H1 (cell line): ENCODE results near the gene TRABD. TPM values are rescaled to one million over a fixed set of nuclear protein-coding genes. Genes with fewer than 3 reads are reported as not detected.

Source experiments
- CTCF ChIA-PET: fragments of 300-600 bp; sonication (Branson Sonifier 250); formaldehyde crosslinking; loops from one replicate; lab custom pipeline; 2021; ENCODE audit not compliant: partially characterized antibody; lab: Charles Lee
- POLR2A ChIA-PET: fragments of 300-600 bp; sonication (Branson Sonifier 250); formaldehyde crosslinking; loops from one replicate; lab custom pipeline; 2021; ENCODE audit warnings: inconsistent platforms; ENCODE audit not compliant: partially characterized antibody; lab: Charles Lee
- DNase-seq, 2 experiments: peaks; one replicate each; pipeline versions ENCODE4 v3.0.0 to v3.0.0-alpha.2; 2010 to 2022; ENCODE audit warnings: low spot score in 2 of 2, low read depth in 1 of 2, mixed read lengths in 1 of 2
- FAIRE-seq: peaks from 2 replicates; lab custom pipeline; 2011; peaks lifted over from hg19 to GRCh38; lab: Jason Lieb, UNC
- H2AFZ ChIP-seq: 2 replicates; pipeline ENCODE4 v1.8.1; 2012; ENCODE audit warnings: low read length, inconsistent platforms
- H2AK5ac ChIP-seq: 2 replicates; pipeline ENCODE4 v1.6.1; 2013; ENCODE audit warnings: low read depth, low read length
- H2BK120ac ChIP-seq: replicated peaks from 2 replicates; pipeline ENCODE3; 2013; ENCODE audit warnings: low read depth, low read length, inconsistent platforms
- H2BK12ac ChIP-seq: 2 replicates; pipeline ENCODE4 v1.6.1; 2013; ENCODE audit warnings: low read depth, low read length
- H2BK15ac ChIP-seq: 2 replicates; pipeline ENCODE4 v1.6.1; 2013; ENCODE audit warnings: low read length
- H2BK20ac ChIP-seq: 2 replicates; pipeline ENCODE4 v1.6.1; 2013; ENCODE audit warnings: low read length
- H2BK5ac ChIP-seq: 2 replicates; pipeline ENCODE4 v1.6.1; 2013; ENCODE audit warnings: low read depth, low read length
- H3K14ac ChIP-seq: 2 replicates; pipeline ENCODE4 v1.6.1; 2013; ENCODE audit warnings: inconsistent platforms; ENCODE audit not compliant: insufficient read length
- H3K18ac ChIP-seq: 2 replicates; pipeline ENCODE4 v1.6.1; 2013; ENCODE audit warnings: low read length; ENCODE audit errors: extremely low read depth
- H3K23ac ChIP-seq: 2 replicates; pipeline ENCODE4 v1.6.1; 2013; ENCODE audit warnings: inconsistent platforms; ENCODE audit not compliant: insufficient read length
- H3K23me2 ChIP-seq: 2 replicates; pipeline ENCODE4 v1.6.1; 2013; ENCODE audit warnings: low read depth, low read length
- H3K27ac ChIP-seq: 2 replicates; pipeline ENCODE4 v1.6.1; 2011; ENCODE audit warnings: low read depth, low read length, inconsistent platforms
- H3K27me3 ChIP-seq, 4 experiments: replicated peaks in 1 of 4; 1 replicate in 1 of 4; 2 replicates in 3 of 4; pipeline versions ENCODE4 v1.6.1 to v1.8.1; 2011 to 2013; ENCODE audit warnings: low read length in 3 of 4, mild to moderate bottlenecking in 3 of 4, inconsistent platforms in 2 of 4, mixed read lengths in 2 of 4, moderate library complexity in 1 of 4; ENCODE audit not compliant: control insufficient read depth in 3 of 4, insufficient read depth in 3 of 4; ENCODE audit errors: extremely low read depth in 1 of 4
- H3K36me3 ChIP-seq, 4 experiments: 2 replicates each; pipeline versions ENCODE4 v1.6.1 to v1.8.1; 2011 to 2013; ENCODE audit warnings: mild to moderate bottlenecking in 4 of 4, low read length in 3 of 4, moderate library complexity in 2 of 4, control low read depth in 1 of 4, inconsistent platforms in 1 of 4; ENCODE audit not compliant: insufficient read depth in 4 of 4, control insufficient read depth in 2 of 4
- H3K4ac ChIP-seq: replicated peaks from 2 replicates; pipeline ENCODE3; 2013; ENCODE audit warnings: low read length, low read depth, mixed read lengths, inconsistent platforms; ENCODE audit not compliant: insufficient read length
- H3K4me1 ChIP-seq, 4 experiments: replicated peaks in 1 of 4; 1 replicate in 1 of 4; 2 replicates in 3 of 4; pipeline versions ENCODE4 v1.6.1 to v1.8.1; 2011 to 2013; ENCODE audit warnings: low read length in 3 of 4, inconsistent platforms in 2 of 4, mixed read lengths in 1 of 4; ENCODE audit not compliant: insufficient read depth in 4 of 4, control insufficient read depth in 3 of 4
- H3K4me2 ChIP-seq, 2 experiments: 2 replicates each; pipeline versions ENCODE4 v1.6.1 to v1.8.1; 2011 to 2013; ENCODE audit warnings: low read depth in 2 of 2, low read length in 2 of 2, control low read depth in 1 of 2, inconsistent platforms in 1 of 2, mild to moderate bottlenecking in 1 of 2; ENCODE audit not compliant: insufficient read depth in 1 of 2
- H3K4me3 ChIP-seq, 4 experiments: fragments of 200-600, 300-600 bp in 1 of 4; sonication (generic), shearing (Covaris generic), sonication (Bioruptor Twin) in 1 of 4; 2 replicates each; pipeline versions ENCODE4 v1.5.1 to v1.8.1; 2011 to 2016; ENCODE audit warnings: low read length in 4 of 4, low read depth in 3 of 4, control low read depth in 2 of 4, inconsistent platforms in 2 of 4, mild to moderate bottlenecking in 2 of 4, mixed read lengths in 1 of 4, moderate library complexity in 1 of 4; ENCODE audit not compliant: insufficient read depth in 2 of 4; ENCODE audit errors: extremely low read depth in 1 of 4
- H3K56ac ChIP-seq: replicated peaks from 2 replicates; pipeline ENCODE3; 2013; ENCODE audit warnings: low read depth, mild to moderate bottlenecking, mixed read lengths, low read length, inconsistent platforms; ENCODE audit not compliant: insufficient read length
- H3K79me1 ChIP-seq: 2 replicates; pipeline ENCODE4 v1.6.1; 2013; ENCODE audit warnings: low read depth, low read length, control low read depth
- H3K79me2 ChIP-seq, 2 experiments: 2 replicates each; pipeline versions ENCODE4 v1.6.1 to v1.8.1; 2012 to 2013; ENCODE audit warnings: low read length in 2 of 2, mild to moderate bottlenecking in 2 of 2, inconsistent platforms in 1 of 2; ENCODE audit not compliant: insufficient read depth in 2 of 2, control insufficient read depth in 1 of 2
- H3K9ac ChIP-seq, 4 experiments: replicated peaks in 1 of 4; 1 replicate in 1 of 4; 2 replicates in 3 of 4; pipeline versions ENCODE4 v1.6.1 to v1.8.1; 2011 to 2013; ENCODE audit warnings: low read depth in 3 of 4, low read length in 3 of 4, control low read depth in 2 of 4, mild to moderate bottlenecking in 2 of 4, moderate library complexity in 2 of 4, inconsistent platforms in 1 of 4; ENCODE audit errors: extremely low read depth in 1 of 4
- H3K9me3 ChIP-seq, 2 experiments: 2 replicates each; pipeline versions ENCODE4 v1.6.1 to v1.8.1; 2012 to 2013; ENCODE audit warnings: mild to moderate bottlenecking in 2 of 2, moderate library complexity in 2 of 2, control low read depth in 1 of 2, inconsistent platforms in 1 of 2, low read depth in 1 of 2, low read length in 1 of 2, mixed read lengths in 1 of 2; ENCODE audit not compliant: insufficient read depth in 2 of 2
- H4K20me1 ChIP-seq, 2 experiments: replicated peaks in 1 of 2; 2 replicates each; pipeline versions ENCODE3 to v1.8.1; 2011 to 2013; ENCODE audit warnings: inconsistent platforms in 2 of 2, low read length in 2 of 2, mild to moderate bottlenecking in 1 of 2; ENCODE audit not compliant: insufficient read depth in 2 of 2, control insufficient read depth in 1 of 2
- H4K5ac ChIP-seq: 2 replicates; pipeline ENCODE4 v1.6.1; 2013; ENCODE audit warnings: low read length, low read depth, mixed read lengths, inconsistent platforms; ENCODE audit not compliant: insufficient read length
- H4K8ac ChIP-seq: 2 replicates; pipeline ENCODE4 v1.8.0; 2013; ENCODE audit warnings: mild to moderate bottlenecking, moderate library complexity, low read length, inconsistent platforms; ENCODE audit not compliant: insufficient read depth; ENCODE audit errors: extremely low read depth
- H4K91ac ChIP-seq: replicated peaks from 2 replicates; pipeline ENCODE3; 2013; ENCODE audit warnings: low read length, mixed read lengths, inconsistent platforms; ENCODE audit not compliant: insufficient read length
- CBX8 ChIP-seq: fragments of 300-800, 300-1000 bp; sonication (generic); IDR thresholded peaks from 2 replicates; pipeline ENCODE4 v1.7.1; 2016; ENCODE audit warnings: low read depth, low read length, borderline replicate concordance
- KDM1A ChIP-seq: fragments of 200-600, 300-600 bp; sonication (generic); IDR thresholded peaks from 2 replicates; pipeline ENCODE4 v1.7.1; 2016; ENCODE audit warnings: mild to moderate bottlenecking, low read length, borderline replicate concordance
- KDM5A ChIP-seq: fragments of 200-600 bp; IDR thresholded peaks from 2 replicates; pipeline ENCODE4 v1.7.1; 2012; ENCODE audit warnings: mild to moderate bottlenecking, low read length, inconsistent platforms, mixed read lengths
- SIRT6 ChIP-seq: IDR thresholded peaks from one replicate; pipeline ENCODE4 v1.7.1; 2012; ENCODE audit warnings: low read length, inconsistent platforms
- SRF ChIP-seq: IDR thresholded peaks from 2 replicates; pipeline ENCODE4 v1.6.1; 2011; ENCODE audit warnings: mild to moderate bottlenecking, low read depth, low read length, moderate library complexity
- WGBS, 2 experiments: shearing (Covaris generic) in 1 of 2; methylation state at CpG; one replicate each; pipeline versions ENCODE4 v1.1.6 to v1.1.7; 2013 to 2015; ENCODE audit warnings: low lambda C conversion rate in 2 of 2, mixed read lengths in 2 of 2, inconsistent platforms in 1 of 2, low coverage in 1 of 2, missing lambda C conversion rate in 1 of 2; ENCODE audit not compliant: insufficient replicate concordance in 2 of 2, insufficient coverage in 1 of 2, insufficient read length in 1 of 2; ENCODE audit errors: extremely low coverage in 1 of 2, missing lambda C conversion rate in 1 of 2; 5-methylcytosine and 5-hydroxymethylcytosine counted together
- polyA plus RNA-seq, 7 experiments: library from polyadenylated mRNA; depleted of rRNA in 3 of 7; stranded (reverse) in 5 of 7; unstranded in 2 of 7; fragments of >200 nt in 5 of 7; fragments of 200-250 nt in 2 of 7; gene quantifications; 1 replicate in 5 of 7; 2 replicates in 1 of 7; 4 replicates in 1 of 7; pipeline versions ENCODE4 v1.2.1 to v1.2.3, GENCODE V29; 2011 to 2013; ENCODE audit warnings: missing spikeins in 2 of 7, mixed read lengths in 2 of 7
- total RNA-seq: library from RNA; stranded (reverse); fragmentation: NEBNext Ultra II Directional; extraction: Animal tissue kit (Norgen Biotek cat#: 25700); gene quantifications from 2 replicates; pipeline ENCODE4 v1.2.1, GENCODE V29; 2021
- TF ChIP-seq, protein P1 (sequence below): IDR thresholded peaks from 2 replicates; pipeline ENCODE4 v1.6.1; 2012; ENCODE audit warnings: inconsistent platforms

The TRABD gene
- total and polyA plus RNA-seq, 2 of the 8 experiments (the other 6 are each of a cell fraction or from before 2014, with no cell fraction given) = 44.2 to 57.5 TPM

DNA sequence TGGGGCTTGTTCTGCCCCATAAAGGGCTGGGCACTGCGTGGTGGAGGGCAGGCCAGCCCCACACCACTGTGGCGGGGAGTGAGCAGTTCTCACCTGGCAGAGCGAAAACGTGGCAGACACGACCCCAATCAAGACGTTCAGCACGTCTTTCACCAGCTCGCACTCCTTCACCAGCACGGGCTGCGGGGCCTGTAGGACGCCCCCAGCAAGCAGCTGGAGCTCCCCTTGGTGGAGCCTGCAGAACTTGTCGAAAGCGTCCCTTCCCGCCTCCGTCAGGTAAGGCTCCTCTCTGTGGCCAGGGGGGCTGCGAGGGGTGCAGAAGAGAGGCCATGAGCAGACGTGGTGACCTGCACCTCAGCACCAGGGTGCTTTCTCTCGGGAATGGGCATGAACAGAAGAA, 47.5 kb downstream of the TRABD start:
- no peaks in the 10 kb centered on the region; a peak in 1 of 4 replicates for H3K9me3 ChIP-seq
- peaks cover 0 to 6% (median 1%) of the 10 kb centered on the region in 4 experiments; a peak in 4 of 7 replicates for H3K4me1 ChIP-seq
- H3K36me3 ChIP-seq = no peaks in the 10 kb centered on the region; a peak in 1 of 8 replicates
- 91% methylated on average over 18 of the region's 18 CpGs; no CpG with 5 or more reads in 1 of the 2 experiments for WGBS, 2 experiments
- no peak overlapping the region for H3K4me2 ChIP-seq
- H4K5ac ChIP-seq = no peak overlapping the region
- H2BK120ac ChIP-seq = no peak overlapping the region
- DNase-seq = no peak
- no peak overlapping the region for H2AFZ ChIP-seq
- H2BK15ac ChIP-seq = no peak overlapping the region
- no peak overlapping the region for H4K91ac ChIP-seq
- peaks cover 0 to 18% of the 10 kb centered on the region in 2 experiments; a peak in 2 of 4 replicates for H3K79me2 ChIP-seq
- H2BK12ac ChIP-seq = no peak overlapping the region
- peaks cover 0 to 17% of the 10 kb centered on the region in 2 experiments for H4K20me1 ChIP-seq
- H3K23ac ChIP-seq = no peak overlapping the region
- H3K27me3 ChIP-seq = no peaks in the 10 kb centered on the region
- H3K4me3 ChIP-seq = no peak overlapping the region
- H3K79me1 ChIP-seq = peaks cover 19% of the 10 kb centered on the region
- FAIRE-seq = no peak
- no peak overlapping the region for H2BK5ac ChIP-seq
- no peak overlapping the region for H3K56ac ChIP-seq
- no peak overlapping the region for H3K18ac ChIP-seq
- H2AK5ac ChIP-seq = no peak overlapping the region
- no peak overlapping the region for H4K8ac ChIP-seq
- no peak overlapping the region for H3K9ac ChIP-seq
- 0 out of 2 replicates have a peak, but pooled peaks cover 2% of the 10 kb centered on the region for H3K23me2 ChIP-seq
- H3K14ac ChIP-seq = no peak overlapping the region
- no peak overlapping the region for H2BK20ac ChIP-seq
- H3K4ac ChIP-seq = no peak overlapping the region
- CTCF ChIA-PET = interaction anchor here (1.0 to 2.3 kb wide), 5 partner anchors 8 to 233 kb away, joined by 3 to 6 read pairs (median 4); no protein-coding TSS in a partner anchor
- no peak overlapping the region for H3K27ac ChIP-seq
- POLR2A ChIA-PET = interaction anchor here (1.2 kb wide), 1 partner anchor 11 kb away, joined by 3 read pairs; the partner anchor contains the start of gene TUBGCP6
- no peak for TF ChIP-seq KDM1A
- no peak for TF ChIP-seq KDM5A
- TF ChIP-seq, protein P1, sequence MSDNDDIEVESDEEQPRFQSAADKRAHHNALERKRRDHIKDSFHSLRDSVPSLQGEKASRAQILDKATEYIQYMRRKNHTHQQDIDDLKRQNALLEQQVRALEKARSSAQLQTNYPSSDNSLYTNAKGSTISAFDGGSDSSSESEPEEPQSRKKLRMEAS = no peak
- TF ChIP-seq SRF = no peak
- no peak for TF ChIP-seq CBX8
- no peak for TF ChIP-seq SIRT6
